K562 (cell line): ENCODE data around the gene GPD2. TPM values are rescaled to one million over a fixed set of nuclear protein-coding genes. Genes with fewer than 3 reads are reported as not detected.
A peak's percentile ranks its signal among the peaks of the same experiment; 100 is the strongest.

Source experiments
- ATF3 ChIP-seq, 2 experiments: fragments of 450-650 bp in 1 of 2; sonication (generic) in 1 of 2; formaldehyde crosslinking in 1 of 2; IDR thresholded peaks in 1 of 2; conservative IDR thresholded peaks in 1 of 2; 2 replicates each; pipeline versions ENCODE4 v1.6.1 to v1.8.1; 2016 to 2023; ENCODE audit warnings: mild to moderate bottlenecking in 2 of 2, moderate library complexity in 2 of 2, inconsistent platforms in 1 of 2, missing genetic modification reagents in 1 of 2
- CBX8 ChIP-seq: fragments of 200-600 bp; sonication (generic); IDR thresholded peaks from 2 replicates; pipeline ENCODE4 v1.6.1; 2012; ENCODE audit warnings: borderline replicate concordance, mixed run types, low read depth, mild to moderate bottlenecking, moderate library complexity, mixed read lengths, low read length, control low read depth, inconsistent platforms; ENCODE audit not compliant: poor library complexity, severe bottlenecking; ENCODE audit errors: extremely low read depth
- CREBBP ChIP-seq: IDR thresholded peaks from one replicate; pipeline ENCODE4 v1.6.1; 2012; ENCODE audit warnings: low read depth, mild to moderate bottlenecking, control low read depth, inconsistent platforms, low read length
- CUX1 ChIP-seq: fragments of 200-800 bp; sonication (Bioruptor generic); IDR thresholded peaks from 2 replicates; pipeline ENCODE4 v1.6.1; 2016; ENCODE audit warnings: missing genetic modification characterization, missing compliant biosample characterization
- DNMT1 ChIP-seq: fragments of 450-650 bp; IDR thresholded peaks from 2 replicates; pipeline ENCODE4 v1.6.1; 2016; ENCODE audit warnings: antibody characterized with exemption, mild to moderate bottlenecking
- E2F6 ChIP-seq, 2 experiments: IDR thresholded peaks; 2 replicates each; pipeline ENCODE4 v1.6.1; 2011; ENCODE audit warnings: borderline replicate concordance in 1 of 2, control low read depth in 1 of 2, low read depth in 1 of 2, low read length in 1 of 2, mild to moderate bottlenecking in 1 of 2, mixed read lengths in 1 of 2, moderate library complexity in 1 of 2; ENCODE audit not compliant: insufficient read depth in 1 of 2, insufficient read length in 1 of 2, poor library complexity in 1 of 2, severe bottlenecking in 1 of 2; ENCODE audit errors: extremely low read depth in 1 of 2
- FOXM1 ChIP-seq, 2 experiments: fragments of 450-650 bp in 1 of 2; sonication (generic) in 1 of 2; formaldehyde crosslinking in 1 of 2; IDR thresholded peaks; 2 replicates each; pipeline versions ENCODE4 v1.6.1 to v1.9.0; 2017 to 2022; ENCODE audit warnings: low read depth in 2 of 2, mild to moderate bottlenecking in 2 of 2, missing genetic modification reagents in 1 of 2, moderate library complexity in 1 of 2
- IRF9 ChIP-seq: fragments of 450-650 bp; IDR thresholded peaks from 2 replicates; pipeline ENCODE4 v1.6.1; 2016; ENCODE audit warnings: missing biosample characterization, missing genetic modification characterization
- KLF10 ChIP-seq: fragments of 250-450 bp; sonication (Bioruptor Pico); IDR thresholded peaks from 2 replicates; pipeline ENCODE4 v1.6.1; 2021; ENCODE audit warnings: matching md5 sums
- SMARCA5 ChIP-seq: fragments of 450-650 bp; IDR thresholded peaks from 2 replicates; pipeline ENCODE4 v1.6.1; 2016
- YY1 ChIP-seq, 3 experiments: IDR thresholded peaks; 2 replicates each; pipeline ENCODE4 v1.6.1; 2011; ENCODE audit warnings: low read length in 2 of 3, mild to moderate bottlenecking in 2 of 3, moderate library complexity in 2 of 3, borderline replicate concordance in 1 of 3, control low read depth in 1 of 3, low read depth in 1 of 3; ENCODE audit not compliant: insufficient read depth in 3 of 3, insufficient replicate concordance in 2 of 3, control insufficient read depth in 1 of 3, insufficient read length in 1 of 3; ENCODE audit errors: extremely low read depth in 1 of 3
- ZNF431 ChIP-seq: sonication (generic); formaldehyde crosslinking; IDR thresholded peaks from 2 replicates; pipeline ENCODE4 v1.8.0; 2022; ENCODE audit warnings: mild to moderate bottlenecking, missing genetic modification reagents
- ZNF584 ChIP-seq: fragments of 200-800 bp; sonication (Bioruptor generic); IDR thresholded peaks from 2 replicates; pipeline ENCODE4 v1.6.1; 2016; ENCODE audit warnings: low read depth, mild to moderate bottlenecking, missing genetic modification characterization, missing compliant biosample characterization
- polyA plus RNA-seq, 8 experiments: library from polyadenylated mRNA; depleted of rRNA in 4 of 8; stranded (reverse) in 5 of 8; unstranded in 3 of 8; fragments of >200 nt; fragmentation: Nextera tagmentation in 2 of 8; fragmentation: Illumina TruSeq in 1 of 8; extraction: Ambion mirVana in 2 of 8; extraction: Trizol in 1 of 8; gene quantifications; 2 replicates each; pipeline versions ENCODE4 v1.2.1 to v1.2.3, GENCODE V29; 2011 to 2014; ENCODE audit warnings: inconsistent platforms in 1 of 8, missing spikeins in 1 of 8
- total RNA-seq, 7 experiments: library from RNA; depleted of rRNA in 6 of 7; stranded (reverse); fragments of >200 nt in 6 of 7; fragmentation: Illumina TruSeq in 2 of 7; extraction: Trizol in 2 of 7; gene quantifications; 2 replicates each; pipeline versions ENCODE4 v1.2.1 to v1.2.3, GENCODE V29; 2011 to 2021; ENCODE audit warnings: low replicate concordance in 1 of 7

The GPD2 gene
- total and polyA plus RNA-seq, 9 of the 15 experiments (the other 6 are each of a cell fraction or from before 2014, with no cell fraction given) = 5.2 to 39.2 (median 19.0) TPM

GRCh38 chr2:156400706-156401678 lies 35.2 kb upstream of the GPD2 start (continued):
- TF ChIP-seq CBX8 (no peak), IRF9 (tag) (peak; percentile 91), ZNF584 (CRISPR knock-in tag) (no peak; the same call in 1 of the 2 replicates), FOXM1 (IDR thresholded peaks at IDR 0.05; ENCODE audit: low read depth) (0 out of 2 replicates have a peak, but pooled peaks have one; percentile 8), FOXM1 (CRISPR knock-in tag; IDR thresholded peaks at IDR 0.05; ENCODE audit: low read depth) (no peak), E2F6 (IDR thresholded peaks at IDR 0.05; ENCODE audit: borderline replicate concordance in 1 of 2, extremely low read depth in 1 of 2, insufficient read depth in 1 of 2, insufficient read length in 1 of 2, low read depth in 1 of 2, low read length in 1 of 2, poor library complexity in 1 of 2, severe bottlenecking in 1 of 2) (peak in 1 of 2 experiments; percentile 12), ZNF431 (CRISPR knock-in tag) (no peak), ATF3 (IDR thresholded peaks at IDR 0.05) (peak; percentile 80), ATF3 (CRISPR knock-in tag; conservative IDR thresholded peaks at IDR 0.05) (peak; percentile 66), DNMT1 (no peak), CUX1 (CRISPR knock-in tag) (peak; percentile 25; the same call in 1 of the 2 replicates), YY1 (IDR thresholded peaks at IDR 0.05; ENCODE audit: borderline replicate concordance in 1 of 3, control insufficient read depth in 1 of 3, extremely low read depth in 1 of 3, insufficient read depth in 3 of 3, insufficient read length in 1 of 3, insufficient replicate concordance in 2 of 3, low read depth in 1 of 3, low read length in 2 of 3) (peak in 1 of 3 experiments; percentile 31), SMARCA5 (no peak), CREBBP (no peak), KLF10 (CRISPR knock-in tag) (no peak)
